GM19455 (cell line): ENCODE measurements around the gene FOXP1.

Experiments
- ATAC-seq: cut with Tn5 transposase; IDR thresholded peaks from one replicate; pipeline ENCODE4 v1.9.1; 2021; ENCODE audit not compliant: unreplicated experiment

FOXP1 gene

GRCh38 chr3:71488391-71488809 lies 95.1 kb downstream of the FOXP1 start:
- ATAC-seq, result no peak

GRCh38 chr3:71487418-71487817 lies 96.1 kb downstream of the FOXP1 start:
- no peak for ATAC-seq

- no peak for ATAC-seq
These were observed 96.7 kb downstream of the FOXP1 start for GRCh38 chr3:71486831-71487230.

GRCh38 chr3:71485896-71486295 lies 97.6 kb downstream of the FOXP1 start:
- ATAC-seq, result no peak

- no peak for ATAC-seq
These were observed 99.1 kb downstream of the FOXP1 start for GRCh38 chr3:71484452-71484851.

- no peak for ATAC-seq
These were observed 99.5 kb downstream of the FOXP1 start for GRCh38 chr3:71484047-71484446.

- no peak for ATAC-seq
These were observed 100.8 kb downstream of the FOXP1 start for GRCh38 chr3:71482771-71483170.

GRCh38 chr3:71478568-71478967 lies 105.0 kb downstream of the FOXP1 start:
- no peak for ATAC-seq

GRCh38 chr3:71476950-71477349 lies 106.6 kb downstream of the FOXP1 start:
- no peak for ATAC-seq

GRCh38 chr3:71469138-71469435 lies 114.4 kb downstream of the FOXP1 start:
- ATAC-seq, result no peak

GRCh38 chr3:71468311-71469137 lies 115.0 kb downstream of the FOXP1 start:
- no peak for ATAC-seq

GRCh38 chr3:71466483-71466882 lies 117.0 kb downstream of the FOXP1 start:
- no peak for ATAC-seq

GRCh38 chr3:71465371-71466036 lies 118.0 kb downstream of the FOXP1 start:
- ATAC-seq, result no peak

GRCh38 chr3:71464613-71465012 lies 118.9 kb downstream of the FOXP1 start:
- no peak for ATAC-seq

GRCh38 chr3:71463617-71464016 lies 119.9 kb downstream of the FOXP1 start:
- no peak for ATAC-seq

- ATAC-seq, result no peak
These were observed 120.9 kb downstream of the FOXP1 start for GRCh38 chr3:71462586-71462985.

- ATAC-seq, result no peak
These were observed 121.6 kb downstream of the FOXP1 start for GRCh38 chr3:71461749-71462483.

GRCh38 chr3:71461114-71461513 lies 122.4 kb downstream of the FOXP1 start:
- ATAC-seq, result no peak

- ATAC-seq, result no peak
These were observed 124.6 kb downstream of the FOXP1 start for GRCh38 chr3:71458895-71459294.

GRCh38 chr3:71456826-71457225 lies 126.7 kb downstream of the FOXP1 start:
- no peak for ATAC-seq

- no peak for ATAC-seq
These were observed 127.4 kb downstream of the FOXP1 start for GRCh38 chr3:71456156-71456555.
